ENCODE measurements around the gene KCNA4.

The KCNA4 gene

GRCh38 chr11:30016588-30017363 lies at the start of gene KCNA4:
Gene KCNA4, minus strand, starts transcription at chr11:30017030. Its CDS starts 4,352 bp downstream, at chr11:30012678.
- DNase-seq (ENCODE audit: low read depth): no peak
- TF ChIP-seq CTCF (conservative IDR thresholded peaks at IDR 0.05; ENCODE audit: low read depth, low read length): peak; percentile 22
- H3K4me3 ChIP-seq (ENCODE audit: low read length): peak within 1 kb of the TSS; percentile 40

- no peak overlapping the region for H3K4me3 ChIP-seq (ENCODE audit: low read length)
- no peak for TF ChIP-seq CTCF (conservative IDR thresholded peaks at IDR 0.05; ENCODE audit: low read depth, low read length)
- DNase-seq (ENCODE audit: low read depth): no peak
Measured at GRCh38 chr11:30062103-30062502, 45.3 kb upstream of the KCNA4 start.

GRCh38 chr11:30059172-30059815 lies 42.5 kb upstream of the KCNA4 start:
- DNase-seq (ENCODE audit: low read depth): no peak
- TF ChIP-seq CTCF (conservative IDR thresholded peaks at IDR 0.05; ENCODE audit: low read depth, low read length): no peak
- no peak overlapping the region for H3K4me3 ChIP-seq (ENCODE audit: low read length)

GRCh38 chr11:30049214-30049613 lies 32.4 kb upstream of the KCNA4 start:
- TF ChIP-seq CTCF (conservative IDR thresholded peaks at IDR 0.05; ENCODE audit: low read depth, low read length): no peak
- no peak for DNase-seq (ENCODE audit: low read depth)
- H3K4me3 ChIP-seq (ENCODE audit: low read length): no peak overlapping the region

- DNase-seq (ENCODE audit: low read depth): no peak
- TF ChIP-seq CTCF (conservative IDR thresholded peaks at IDR 0.05; ENCODE audit: low read depth, low read length): no peak
- H3K4me3 ChIP-seq (ENCODE audit: low read length): no peak overlapping the region
Measured at GRCh38 chr11:30046578-30046945, 29.7 kb upstream of the KCNA4 start.

GRCh38 chr11:30045921-30046577 lies 29.2 kb upstream of the KCNA4 start:
- no peak overlapping the region for H3K4me3 ChIP-seq (ENCODE audit: low read length)
- no peak for DNase-seq (ENCODE audit: low read depth)
- no peak for TF ChIP-seq CTCF (conservative IDR thresholded peaks at IDR 0.05; ENCODE audit: low read depth, low read length)
